Stimulated activated naive CD4-positive, alpha-beta T cell (primary cell): ENCODE measurements around the gene CLCNKB.
"Not testable (repeated sequence)": the region's sequence is repeated elsewhere in the genome, so short reads cannot be mapped to it uniquely, and the experiment has no call there.

Experiments used
- DNase-seq, 6 experiments: peaks; one replicate each; lab custom pipeline; 2025; lab: John Stamatoyannopoulos, UW

The CLCNKB gene

GRCh38 chr1:16033103-16033632 is 10.4 kb upstream of the CLCNKB start:
- not testable (repeated sequence) for DNase-seq

GRCh38 chr1:16036461-16036860 is 7.1 kb upstream of the CLCNKB start:
- not testable (repeated sequence) for DNase-seq

- no peak for DNase-seq
These were observed 5.0 kb upstream of the CLCNKB start for GRCh38 chr1:16038620-16038912.

- not testable (repeated sequence) for DNase-seq
These were observed 3.7 kb upstream of the CLCNKB start for GRCh38 chr1:16039871-16040270.

- DNase-seq, result no peak
These were observed 2.4 kb upstream of the CLCNKB start for GRCh38 chr1:16041200-16041599.

- no peak for DNase-seq
These were observed 1.5 kb upstream of the CLCNKB start for GRCh38 chr1:16042096-16042495.

GRCh38 chr1:16042654-16043053 is 928 bp upstream of the CLCNKB start:
- not testable (repeated sequence) for DNase-seq

GRCh38 chr1:16043950-16044349 is 368 bp downstream of the CLCNKB start:
- no peak for DNase-seq

GRCh38 chr1:16046842-16047241 is 3.3 kb downstream of the CLCNKB start:
- no peak for DNase-seq

GRCh38 chr1:16047791-16048475 is 4.4 kb downstream of the CLCNKB start:
- DNase-seq, result no peak

GRCh38 chr1:16048573-16049189 is 5.1 kb downstream of the CLCNKB start:
- peak in 5 of 6 experiments; percentile 18 to 62 (median 28) for DNase-seq

- no peak for DNase-seq
These were observed 6.7 kb downstream of the CLCNKB start for GRCh38 chr1:16050328-16050727.

- no peak for DNase-seq
These were observed 7.5 kb downstream of the CLCNKB start for GRCh38 chr1:16051039-16051438.

- not testable (repeated sequence) for DNase-seq
These were observed 8.4 kb downstream of the CLCNKB start for GRCh38 chr1:16051949-16052348.

GRCh38 chr1:16053781-16054502 is 10.4 kb downstream of the CLCNKB start:
- no peak for DNase-seq

GRCh38 chr1:16054598-16055540 is 11.3 kb downstream of the CLCNKB start:
- DNase-seq, result no peak

- DNase-seq, result peak; percentile 67 to 81 (median 74)
These were observed 12.3 kb downstream of the CLCNKB start for GRCh38 chr1:16055613-16056520.

- DNase-seq, result not testable (repeated sequence)
These were observed 12.9 kb downstream of the CLCNKB start for GRCh38 chr1:16056521-16056912.

GRCh38 chr1:16057314-16057915 is 13.8 kb downstream of the CLCNKB start:
- not testable (repeated sequence) for DNase-seq

GRCh38 chr1:16058394-16059120 is 15.0 kb downstream of the CLCNKB start:
- not testable (repeated sequence) for DNase-seq
